Epithelial cell of esophagus (primary cell): ENCODE data around the gene STX18.
"Not testable (repeated sequence)": the region's sequence is repeated elsewhere in the genome, so short reads cannot be mapped to it uniquely, and the experiment has no call there.

Experiments used
- DNase-seq: peaks from one replicate; pipeline ENCODE4 v3.0.0; 2010; ENCODE audit warnings: low read depth
- H3K4me3 ChIP-seq: 2 replicates; pipeline ENCODE4 v1.5.1; 2011; ENCODE audit warnings: mild to moderate bottlenecking, low read length, control low read depth
- TF ChIP-seq, protein P1 (sequence below): IDR thresholded peaks from 2 replicates; pipeline ENCODE4 v1.5.1; 2011; ENCODE audit warnings: low read depth, mild to moderate bottlenecking, low read length, control low read depth, inconsistent platforms; ENCODE audit not compliant: insufficient read depth; ENCODE audit errors: missing control alignments

The STX18 gene

GRCh38 chr4:4470208-4470607 is 71.6 kb downstream of the STX18 start:
- DNase-seq = no peak
- H3K4me3 ChIP-seq = no peak overlapping the region
- TF ChIP-seq, protein P1, sequence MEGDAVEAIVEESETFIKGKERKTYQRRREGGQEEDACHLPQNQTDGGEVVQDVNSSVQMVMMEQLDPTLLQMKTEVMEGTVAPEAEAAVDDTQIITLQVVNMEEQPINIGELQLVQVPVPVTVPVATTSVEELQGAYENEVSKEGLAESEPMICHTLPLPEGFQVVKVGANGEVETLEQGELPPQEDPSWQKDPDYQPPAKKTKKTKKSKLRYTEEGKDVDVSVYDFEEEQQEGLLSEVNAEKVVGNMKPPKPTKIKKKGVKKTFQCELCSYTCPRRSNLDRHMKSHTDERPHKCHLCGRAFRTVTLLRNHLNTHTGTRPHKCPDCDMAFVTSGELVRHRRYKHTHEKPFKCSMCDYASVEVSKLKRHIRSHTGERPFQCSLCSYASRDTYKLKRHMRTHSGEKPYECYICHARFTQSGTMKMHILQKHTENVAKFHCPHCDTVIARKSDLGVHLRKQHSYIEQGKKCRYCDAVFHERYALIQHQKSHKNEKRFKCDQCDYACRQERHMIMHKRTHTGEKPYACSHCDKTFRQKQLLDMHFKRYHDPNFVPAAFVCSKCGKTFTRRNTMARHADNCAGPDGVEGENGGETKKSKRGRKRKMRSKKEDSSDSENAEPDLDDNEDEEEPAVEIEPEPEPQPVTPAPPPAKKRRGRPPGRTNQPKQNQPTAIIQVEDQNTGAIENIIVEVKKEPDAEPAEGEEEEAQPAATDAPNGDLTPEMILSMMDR = no peak

- H3K4me3 ChIP-seq, DNase-seq: not testable (repeated sequence)
Observed at GRCh38 chr4:4465238-4465637, 76.6 kb downstream of the STX18 start.

- DNase-seq = no peak
- TF ChIP-seq, protein P1 = no peak
- no peak overlapping the region for H3K4me3 ChIP-seq
Observed at GRCh38 chr4:4462970-4463369, 78.9 kb downstream of the STX18 start.

- DNase-seq = no peak
- H3K4me3 ChIP-seq = no peak overlapping the region
- TF ChIP-seq, protein P1 = no peak
Observed at GRCh38 chr4:4461850-4462249, 80.0 kb downstream of the STX18 start.

GRCh38 chr4:4461178-4461577 is 80.7 kb downstream of the STX18 start:
- no peak for DNase-seq
- no peak overlapping the region for H3K4me3 ChIP-seq
- TF ChIP-seq, protein P1 = no peak

DNA sequence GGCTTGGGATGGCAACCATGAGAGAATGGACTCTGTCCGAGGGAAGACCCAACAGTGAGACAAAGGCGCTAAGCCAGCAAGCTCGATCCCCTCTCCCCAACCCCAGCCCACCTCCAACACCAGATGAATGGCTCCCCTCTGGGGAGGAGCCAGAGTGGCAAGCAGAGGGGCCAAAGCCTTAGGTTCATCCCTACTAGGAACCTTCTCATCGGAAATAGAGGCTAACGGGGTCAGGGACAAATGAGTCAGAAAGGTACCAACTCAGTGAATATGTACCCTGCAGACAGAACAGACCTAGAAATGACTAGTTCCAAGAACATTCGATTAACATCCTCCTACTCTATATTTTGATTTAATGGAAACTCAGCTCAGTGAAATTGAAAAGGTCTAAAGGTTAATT is 81.1 kb downstream of the STX18 start:
- H3K4me3 ChIP-seq = no peak overlapping the region
- TF ChIP-seq, protein P1 = no peak
- no peak for DNase-seq

- no peak for DNase-seq
- no peak overlapping the region for H3K4me3 ChIP-seq
- TF ChIP-seq, protein P1 = no peak
Observed at GRCh38 chr4:4459181-4459580, 82.7 kb downstream of the STX18 start.
